ENCODE results near the gene LRRC73. TPM values are rescaled to one million over a fixed set of nuclear protein-coding genes. Genes with fewer than 3 reads are reported as not detected.

The LRRC73 gene
- total and polyA plus RNA-seq, 9 of the 15 experiments (the other 6 are each of a cell fraction or from before 2014, with no cell fraction given): 0.07 to 0.55 (median 0.16) TPM; not detected in 3

DNA sequence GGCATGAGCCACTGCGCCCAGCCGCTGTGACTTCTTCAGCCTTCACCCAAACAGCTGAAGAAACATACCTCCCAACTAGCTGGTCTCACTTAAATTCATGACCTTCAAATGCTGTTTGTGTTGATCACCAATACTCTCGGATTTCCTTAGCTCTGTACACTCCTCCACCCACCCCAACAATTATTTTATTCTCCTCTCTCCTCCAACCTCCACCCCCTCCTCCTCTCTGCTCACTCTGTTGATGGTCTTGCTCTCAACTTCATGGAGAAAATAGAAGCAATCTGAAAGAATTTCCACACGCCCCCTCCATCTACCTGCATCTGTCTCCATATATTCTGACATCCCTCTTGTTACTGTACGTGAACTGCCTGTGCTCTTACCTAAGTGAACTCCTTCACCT, 48.2 kb downstream of the LRRC73 start (continued):
- TF ChIP-seq ZNF134 (CRISPR knock-in tag; conservative IDR thresholded peaks at IDR 0.05): no peak

- no TSS peak for BruUV-seq (replicated peaks)
- FAIRE-seq: peak; percentile 40
- ChIA-PET CTCF (ENCODE audit: low intra/inter-chr PET ratio) (interaction anchor here (0.9 kb wide), 1 partner anchor 13 kb away, joined by 3 read pairs; no protein-coding TSS in a partner anchor), POLR2A (interaction anchor here (0.5 to 1.5 kb wide), 7 partner anchors 9 to 240 kb away, joined by 3 to 4 read pairs (median 4); partner anchors contain the start of genes POLR1C and YIPF3)
- 2% methylated on average over 4 of the region's 4 CpGs for WGBS (ENCODE audit: insufficient coverage, low coverage, missing lambda C conversion rate)
- no peaks in the 10 kb centered on the region for H3K79me2 ChIP-seq (ENCODE audit: control insufficient read depth, insufficient read depth, low read length)
- H3K4me2 ChIP-seq (ENCODE audit: insufficient read depth, low read length): no peak overlapping the region
- 0 out of 2 replicates have a peak, but pooled peaks cover 6% of the 10 kb centered on the region for H3K9me3 ChIP-seq (replicated peaks; ENCODE audit: control insufficient read depth, insufficient read depth, low read depth, low read length)
- in situ Hi-C loops (cut with MboI): no loop called here
- H3K9ac ChIP-seq (ENCODE audit: insufficient read depth in 1 of 2, low read depth in 2 of 2, low read length in 2 of 2): no peak overlapping the region
- no peak overlapping the region for H2AFZ ChIP-seq (ENCODE audit: low read depth, low read length)
- no peak for ATAC-seq
- no peaks in the 10 kb centered on the region for H4K20me1 ChIP-seq (replicated peaks; ENCODE audit: control insufficient read depth, insufficient read depth, low read length)
- TF ChIP-seq ZBED1 (IDR thresholded peaks at IDR 0.05): no peak
- DNase-seq (ENCODE audit: extremely low read depth in 1 of 4, low spot score in 3 of 4): no peak
- H3K4me3 ChIP-seq: no peak overlapping the region
- no peak overlapping the region for H3K27ac ChIP-seq (ENCODE audit: extremely low read depth, low read depth, low read length)
- H3K4me1 ChIP-seq (replicated peaks in 1 of 2; ENCODE audit: control insufficient read depth in 2 of 2, insufficient read depth in 2 of 2, low read length in 2 of 2): peaks cover 0 to 8% of the 10 kb centered on the region in 2 experiments; a peak in 3 of 5 replicates
- no peaks in the 10 kb centered on the region for H3K9me1 ChIP-seq (ENCODE audit: control insufficient read depth, insufficient read depth, low read length)
- peaks cover 11 to 15% of the 10 kb centered on the region in 2 experiments; a peak in 3 of 5 replicates for H3K27me3 ChIP-seq (ENCODE audit: control insufficient read depth in 2 of 2, insufficient read depth in 2 of 2, low read length in 2 of 2)
- no peaks in the 10 kb centered on the region for H3K36me3 ChIP-seq (ENCODE audit: control insufficient read depth, insufficient read depth, low read length)
- intact Hi-C loops (cut with micrococcal nuclease): no loop called here
Observed at GRCh38 chr6:43460032-43460431, 50.1 kb downstream of the LRRC73 start.

- no peak overlapping the region for H3K27ac ChIP-seq (ENCODE audit: extremely low read depth, low read depth, low read length)
- H3K9me3 ChIP-seq (replicated peaks; ENCODE audit: control insufficient read depth, insufficient read depth, low read depth, low read length): 0 out of 2 replicates have a peak, but pooled peaks cover 6% of the 10 kb centered on the region
- no TSS peak for BruUV-seq (replicated peaks)
- in situ Hi-C loops (cut with MboI): no loop called here
- no peak for ATAC-seq
- DNase-seq (ENCODE audit: extremely low read depth in 1 of 4, low spot score in 3 of 4): no peak
- H4K20me1 ChIP-seq (replicated peaks; ENCODE audit: control insufficient read depth, insufficient read depth, low read length): no peaks in the 10 kb centered on the region
- intact Hi-C loops (cut with micrococcal nuclease): no loop called here
- H3K4me1 ChIP-seq (replicated peaks in 1 of 2; ENCODE audit: control insufficient read depth in 2 of 2, insufficient read depth in 2 of 2, low read length in 2 of 2): peaks cover 0 to 13% of the 10 kb centered on the region in 2 experiments; a peak in 4 of 5 replicates
- peaks cover 11 to 15% of the 10 kb centered on the region in 2 experiments; a peak in 3 of 5 replicates for H3K27me3 ChIP-seq (ENCODE audit: control insufficient read depth in 2 of 2, insufficient read depth in 2 of 2, low read length in 2 of 2)
- H3K9ac ChIP-seq (ENCODE audit: insufficient read depth in 1 of 2, low read depth in 2 of 2, low read length in 2 of 2): no peak overlapping the region
- POLR2A ChIA-PET: interaction anchor here (0.8 to 1.5 kb wide), 5 partner anchors 9 to 240 kb away, joined by 3 to 4 read pairs (median 4); no protein-coding TSS in a partner anchor
- H3K4me3 ChIP-seq: no peak overlapping the region
- H2AFZ ChIP-seq (ENCODE audit: low read depth, low read length): no peak overlapping the region
- H3K79me2 ChIP-seq (ENCODE audit: control insufficient read depth, insufficient read depth, low read length): no peaks in the 10 kb centered on the region
- no peak overlapping the region for H3K4me2 ChIP-seq (ENCODE audit: insufficient read depth, low read length)
- no peaks in the 10 kb centered on the region for H3K9me1 ChIP-seq (ENCODE audit: control insufficient read depth, insufficient read depth, low read length)
- CTCF ChIA-PET (ENCODE audit: low intra/inter-chr PET ratio): interaction anchor here (0.9 kb wide), 1 partner anchor 14 kb away, joined by 3 read pairs; no protein-coding TSS in a partner anchor
- no peaks in the 10 kb centered on the region for H3K36me3 ChIP-seq (ENCODE audit: control insufficient read depth, insufficient read depth, low read length)
- FAIRE-seq: no peak
- WGBS (ENCODE audit: insufficient coverage, low coverage, missing lambda C conversion rate): 0% methylated on average over 1 of the region's 1 CpG
- TF ChIP-seq ARHGAP35 (IDR thresholded peaks at IDR 0.05; ENCODE audit: partially characterized antibody): no peak
- no peak for TF ChIP-seq CREB3 (tag; conservative IDR thresholded peaks at IDR 0.05; ENCODE audit: low read depth)
- TF ChIP-seq ZFP1 (CRISPR knock-in tag; IDR thresholded peaks at IDR 0.05): no peak
- no peak for TF ChIP-seq ZNF408 (CRISPR knock-in tag; IDR thresholded peaks at IDR 0.05; ENCODE audit: low read depth)
- TF ChIP-seq FOXA1 (IDR thresholded peaks at IDR 0.05; ENCODE audit: borderline replicate concordance): no peak
- TF ChIP-seq E2F1 (CRISPR knock-in tag; IDR thresholded peaks at IDR 0.05): no peak
- no peak for TF ChIP-seq RAD51 (IDR thresholded peaks at IDR 0.05; ENCODE audit: borderline replicate concordance, low read depth)
- TF ChIP-seq ZFPM2 (CRISPR knock-in tag; IDR thresholded peaks at IDR 0.05): no peak
- no peak for TF ChIP-seq FOSL1 (tag; conservative IDR thresholded peaks at IDR 0.05)
- no peak for TF ChIP-seq ZNF354B (CRISPR knock-in tag; IDR thresholded peaks at IDR 0.05)
Observed at GRCh38 chr6:43459535-43459934, 50.6 kb downstream of the LRRC73 start.

Measured in K562 (cell line).